Thyroid gland (tissue), 4 donors: ENCODE results near the gene TATDN2.

Experiments used
- POLR2A ChIP-seq, 2 donors: fragments of 450-650 bp; IDR thresholded peaks; one replicate each; pipeline ENCODE4 v1.6.1; 2017; ENCODE audit warnings: antibody characterized with exemption in 2 of 2, mild to moderate bottlenecking in 2 of 2, moderate library complexity in 1 of 2
- TF ChIP-seq, protein P1 (sequence below), 6 experiments: fragments of 200-600 bp in 3 of 6; fragments of 450-650 bp in 3 of 6; sonication (generic) in 3 of 6; IDR thresholded peaks; one replicate each; pipeline ENCODE4 v1.5.1; 2016 to 2019; ENCODE audit warnings: antibody characterized with exemption in 6 of 6, mild to moderate bottlenecking in 2 of 6, inconsistent platforms in 1 of 6, moderate library complexity in 1 of 6

DNA sequence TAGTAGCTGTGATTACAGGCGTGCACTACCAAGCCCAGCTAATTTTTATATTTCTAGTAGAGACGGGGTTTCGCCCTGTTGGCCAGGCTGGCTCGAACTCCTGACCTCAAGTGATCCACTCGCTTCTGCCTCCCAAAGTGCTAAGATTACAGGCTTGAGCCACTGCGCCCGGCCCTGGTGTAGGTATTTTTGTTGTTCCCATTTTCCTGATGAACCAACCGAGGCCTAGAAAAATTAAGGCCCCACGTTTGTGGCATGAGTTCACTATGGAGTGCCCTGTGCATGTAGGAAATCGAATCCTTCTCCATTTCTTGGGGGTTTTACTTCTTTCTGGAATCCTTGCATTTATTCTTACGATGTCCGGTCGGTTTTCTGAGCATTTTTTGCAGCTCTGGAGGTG lies 14.3 kb upstream of the TATDN2 start:
- TF ChIP-seq, protein P1, sequence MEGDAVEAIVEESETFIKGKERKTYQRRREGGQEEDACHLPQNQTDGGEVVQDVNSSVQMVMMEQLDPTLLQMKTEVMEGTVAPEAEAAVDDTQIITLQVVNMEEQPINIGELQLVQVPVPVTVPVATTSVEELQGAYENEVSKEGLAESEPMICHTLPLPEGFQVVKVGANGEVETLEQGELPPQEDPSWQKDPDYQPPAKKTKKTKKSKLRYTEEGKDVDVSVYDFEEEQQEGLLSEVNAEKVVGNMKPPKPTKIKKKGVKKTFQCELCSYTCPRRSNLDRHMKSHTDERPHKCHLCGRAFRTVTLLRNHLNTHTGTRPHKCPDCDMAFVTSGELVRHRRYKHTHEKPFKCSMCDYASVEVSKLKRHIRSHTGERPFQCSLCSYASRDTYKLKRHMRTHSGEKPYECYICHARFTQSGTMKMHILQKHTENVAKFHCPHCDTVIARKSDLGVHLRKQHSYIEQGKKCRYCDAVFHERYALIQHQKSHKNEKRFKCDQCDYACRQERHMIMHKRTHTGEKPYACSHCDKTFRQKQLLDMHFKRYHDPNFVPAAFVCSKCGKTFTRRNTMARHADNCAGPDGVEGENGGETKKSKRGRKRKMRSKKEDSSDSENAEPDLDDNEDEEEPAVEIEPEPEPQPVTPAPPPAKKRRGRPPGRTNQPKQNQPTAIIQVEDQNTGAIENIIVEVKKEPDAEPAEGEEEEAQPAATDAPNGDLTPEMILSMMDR (IDR thresholded peaks at IDR 0.05): no peak
- no peak for TF ChIP-seq POLR2A (IDR thresholded peaks at IDR 0.05)
